ENCODE data around the gene CPAMD8.
A peak's percentile ranks its signal among the peaks of the same experiment; 100 is the strongest.

The CPAMD8 gene

GRCh38 chr19:17026706-17027534 lies at the start of gene CPAMD8:
Gene CPAMD8 (minus strand): TSS chr19:17026810. CDS start chr19:17026642, 168 bp downstream.
- no peak for DNase-seq

- peak in 1 of 4 experiments; percentile 40 for DNase-seq
Measured at GRCh38 chr19:17075864-17076542, 49.4 kb upstream of the CPAMD8 start.

GRCh38 chr19:17075035-17075863 lies 48.6 kb upstream of the CPAMD8 start, which contains the start of the genes HAUS8 and MYO9B:
Gene HAUS8 (minus strand): TSS chr19:17075452. CDS start chr19:17075422, 30 bp downstream.
Gene MYO9B (plus strand): TSS chr19:17075777. CDS start chr19:17101718, 25,941 bp downstream.
- DNase-seq = peak; percentile 97 to 99 (median 98)

GRCh38 chr19:17074634-17075034 lies 48.0 kb upstream of the CPAMD8 start:
- no peak for DNase-seq

GRCh38 chr19:17073869-17074633 lies 47.4 kb upstream of the CPAMD8 start:
- DNase-seq = no peak

GRCh38 chr19:17070912-17071311 lies 44.3 kb upstream of the CPAMD8 start:
- DNase-seq = no peak

GRCh38 chr19:17070421-17070820 lies 43.8 kb upstream of the CPAMD8 start:
- DNase-seq = no peak

GRCh38 chr19:17069193-17069592 lies 42.6 kb upstream of the CPAMD8 start:
- DNase-seq = no peak

GRCh38 chr19:17063428-17063827 lies 36.8 kb upstream of the CPAMD8 start:
- DNase-seq = no peak

- no peak for DNase-seq
Measured at GRCh38 chr19:17061691-17062090, 35.1 kb upstream of the CPAMD8 start.

- DNase-seq = no peak
Measured at GRCh38 chr19:17061205-17061604, 34.6 kb upstream of the CPAMD8 start.

- no peak for DNase-seq
Measured at GRCh38 chr19:17060802-17061201, 34.2 kb upstream of the CPAMD8 start.

- no peak for DNase-seq
Measured at GRCh38 chr19:17058236-17058635, 31.6 kb upstream of the CPAMD8 start.

GRCh38 chr19:17055636-17056035 lies 29.0 kb upstream of the CPAMD8 start:
- DNase-seq = no peak

GRCh38 chr19:17054746-17055145 lies 28.1 kb upstream of the CPAMD8 start:
- DNase-seq = no peak

- DNase-seq = peak in 1 of 4 experiments; percentile 6
Measured at GRCh38 chr19:17052439-17052838, 25.8 kb upstream of the CPAMD8 start.

- no peak for DNase-seq
Measured at GRCh38 chr19:17049711-17050280, 23.2 kb upstream of the CPAMD8 start.

- no peak for DNase-seq
Measured at GRCh38 chr19:17048885-17049453, 22.4 kb upstream of the CPAMD8 start.

- no peak for DNase-seq
Measured at GRCh38 chr19:17045907-17046502, 19.4 kb upstream of the CPAMD8 start.

GRCh38 chr19:17043744-17044143 lies 17.1 kb upstream of the CPAMD8 start:
- no peak for DNase-seq

- DNase-seq = no peak
Measured at GRCh38 chr19:17041976-17042375, 15.4 kb upstream of the CPAMD8 start.
